Hypothalamus (tissue), 51 donors: ENCODE measurements around the gene UQCRQ.

ENCODE experiments used
- DNase-seq, 51 donors: peaks; one replicate each; lab custom pipeline; 2025; lab: John Stamatoyannopoulos, UW

UQCRQ gene

GRCh38 chr5:132865668-132866341 lies 637 bp upstream of the UQCRQ start:
- peak in 2 of 51 donors; percentile 24 to 41 for DNase-seq

- no peak for DNase-seq
Observed at GRCh38 chr5:132867046-132867451, 607 bp downstream of the UQCRQ start.

- DNase-seq = no peak
Observed at GRCh38 chr5:132868754-132869153, 2.3 kb downstream of the UQCRQ start.

GRCh38 chr5:132870801-132871200 lies 4.4 kb downstream of the UQCRQ start:
- DNase-seq = no peak

GRCh38 chr5:132871459-132872284 lies 5.2 kb downstream of the UQCRQ start:
- no peak for DNase-seq

GRCh38 chr5:132872788-132873118 lies 6.3 kb downstream of the UQCRQ start:
- DNase-seq = no peak

GRCh38 chr5:132873119-132873929 lies 6.9 kb downstream of the UQCRQ start, which contains the start of gene LEAP2:
LEAP2 (plus strand) TSS chr5:132873668; CDS start chr5:132873695, 27 bp downstream.
- no peak for DNase-seq

GRCh38 chr5:132873930-132874271 lies 7.5 kb downstream of the UQCRQ start:
- no peak for DNase-seq

GRCh38 chr5:132876020-132876759 lies 9.7 kb downstream of the UQCRQ start:
- no peak for DNase-seq

GRCh38 chr5:132877466-132877865 lies 11.0 kb downstream of the UQCRQ start:
- peak in 4 of 51 donors; percentile 1 to 28 (median 10) for DNase-seq

- DNase-seq = peak in 17 of 51 donors; percentile 2 to 26 (median 9)
Observed at GRCh38 chr5:132877938-132878337, 11.5 kb downstream of the UQCRQ start.

- DNase-seq = peak in 29 of 51 donors; percentile 5 to 69 (median 40)
Observed at GRCh38 chr5:132883261-132883834, 16.9 kb downstream of the UQCRQ start.

- no peak for DNase-seq
Observed at GRCh38 chr5:132884548-132884947, 18.1 kb downstream of the UQCRQ start.

GRCh38 chr5:132886064-132886823 lies 19.8 kb downstream of the UQCRQ start:
- DNase-seq = peak in 2 of 51 donors; percentile 2 to 5

- no peak for DNase-seq
Observed at GRCh38 chr5:132887283-132887682, 20.8 kb downstream of the UQCRQ start.

GRCh38 chr5:132889501-132889900 lies 23.1 kb downstream of the UQCRQ start:
- DNase-seq = no peak

GRCh38 chr5:132890817-132891216 lies 24.4 kb downstream of the UQCRQ start:
- DNase-seq = no peak

GRCh38 chr5:132895719-132896305 lies 29.4 kb downstream of the UQCRQ start:
- DNase-seq = no peak

GRCh38 chr5:132896685-132897084 lies 30.2 kb downstream of the UQCRQ start:
- DNase-seq = no peak
